Ovary (tissue), 9 donors: ENCODE measurements around the gene TUB. TPM values are rescaled to one million over a fixed set of nuclear protein-coding genes. Genes with fewer than 3 reads are reported as not detected.

Source experiments
- DNase-seq, 5 donors: peaks; one replicate each; pipeline ENCODE4 v3.0.0-alpha.2; 2019 to 2020
- H3K27ac ChIP-seq, 2 donors: fragments of 200-600 bp; one replicate each; pipeline versions ENCODE4 v1.5.1 to v1.8.0; 2019 to 2022
- H3K27me3 ChIP-seq: fragments of 200-600 bp; one replicate; pipeline ENCODE4 v1.8.0; 2022
- H3K36me3 ChIP-seq: fragments of 200-600 bp; sonication (generic); one replicate; pipeline ENCODE4 v1.5.1; 2019
- H3K4me1 ChIP-seq: one replicate; pipeline ENCODE4 v1.8.1; 2013; ENCODE audit warnings: mild to moderate bottlenecking, moderate library complexity; ENCODE audit not compliant: insufficient read depth
- H3K4me3 ChIP-seq: fragments of 200-600 bp; sonication (generic); one replicate; pipeline ENCODE4 v1.5.1; 2017
- H3K9me3 ChIP-seq, 2 donors: fragments of 200-600 bp in 1 of 2; sonication (generic) in 1 of 2; one replicate each; pipeline versions ENCODE4 v1.5.1 to v1.8.1; 2013 to 2019; ENCODE audit warnings: mild to moderate bottlenecking in 1 of 2, moderate library complexity in 1 of 2
- CTCF ChIP-seq, 3 donors: fragments of 450-650 bp in 2 of 3; fragments of 200-600 bp in 1 of 3; IDR thresholded peaks; one replicate each; pipeline versions ENCODE4 v1.5.1 to v1.8.0; 2016 to 2022; ENCODE audit warnings: antibody characterized with exemption in 3 of 3, mild to moderate bottlenecking in 1 of 3
- EP300 ChIP-seq: sonication (generic); formaldehyde crosslinking; IDR thresholded peaks from one replicate; pipeline ENCODE4 v1.6.1; 2017; ENCODE audit warnings: antibody characterized with exemption
- POLR2A ChIP-seq: fragments of 450-650 bp; IDR thresholded peaks from one replicate; pipeline ENCODE4 v1.6.1; 2017; ENCODE audit warnings: antibody characterized with exemption, mild to moderate bottlenecking, moderate library complexity
- WGBS, 3 donors: extraction: QIAGEN DNeasy Blood & Tissue Kit in 1 of 3; methylation state at CpG; one replicate each; pipeline versions ENCODE4 v1.1.5 to v1.1.7; 2013 to 2017; 5-methylcytosine and 5-hydroxymethylcytosine counted together
- intact Hi-C, 4 donors: fragments of 100-400 bp; cut with DNase I; formaldehyde crosslinking; loops; one replicate each; pipeline versions ENCODE4 v1.11.0 to v1.15.1; 2022 to 2023
- polyA plus RNA-seq, 2 donors: library from polyadenylated mRNA; stranded (reverse); fragments of 200-250 nt in 1 of 2; fragments of 350-450 nt in 1 of 2; fragmentation: Illumina TruSeq in 1 of 2; extraction: RNeasy Lipid Tissue Mini Kit (QIAGEN cat#74804) in 1 of 2; gene quantifications; one replicate each; pipeline ENCODE4 v1.2.3, GENCODE V29; 2013 to 2014
- total RNA-seq, 7 donors: library from RNA; depleted of rRNA in 2 of 7; stranded (reverse); fragments of >200 nt in 2 of 7; fragmentation: NEBNext Ultra II Directional in 3 of 7; extraction: Animal tissue kit (Norgen Biotek cat#: 25700) in 3 of 7; gene quantifications; one replicate each; pipeline versions ENCODE4 v1.1.0 to v1.2.4, GENCODE V29; 2016 to 2023
- donor health status: DM: no; HTN: no; CAD: no; lungs with moderate emphysema.
- donor health status: DM: no; HTN: no; CAD: no.
- donor health status: Bipolar disorder and iron deficiency.
- donor health status: DM: yes; HTN: yes; CAD: no.
- donor health status: DM: no; HTN: no; CAD: no.
- donor health status: DM: yes; HTN: yes; CAD: no.

The TUB gene
- total and polyA plus RNA-seq, 9 donors, result 7.2 to 33.4 (median 22.3) TPM

GRCh38 chr11:8100158-8100557, 19.1 kb downstream of the TUB start:
- no peaks in the 10 kb centered on the region for H3K4me1 ChIP-seq
- WGBS, 3 donors, result 86 to 89% (median 89%) methylated on average over 14 of the region's 14 CpGs
- H3K27me3 ChIP-seq, result no peaks in the 10 kb centered on the region
- TF ChIP-seq CTCF (IDR thresholded peaks at IDR 0.05), result no peak
- TF ChIP-seq EP300, result no peak
- TF ChIP-seq POLR2A, result no peak
- intact Hi-C loops, result no loop called here
- H3K27ac ChIP-seq, result no peak overlapping the region
- no peak for DNase-seq
- H3K36me3 ChIP-seq, result no peaks in the 10 kb centered on the region
- H3K9me3 ChIP-seq, result no peaks in the 10 kb centered on the region
- no peak overlapping the region for H3K4me3 ChIP-seq

GRCh38 chr11:8100605-8101004, 19.6 kb downstream of the TUB start:
- Histone ChIP-seq H3K27ac (no peak overlapping the region), H3K27me3 (no peaks in the 10 kb centered on the region), H3K9me3 (no peaks in the 10 kb centered on the region), H3K4me3 (no peak overlapping the region), H3K4me1 (no peaks in the 10 kb centered on the region), H3K36me3 (no peaks in the 10 kb centered on the region)
- WGBS, 3 donors, result 90 to 94% (median 93%) methylated on average over 8 of the region's 8 CpGs
- no peak for DNase-seq
- no peak for TF ChIP-seq EP300
- TF ChIP-seq POLR2A, result no peak
- no peak for TF ChIP-seq CTCF (IDR thresholded peaks at IDR 0.05)
- intact Hi-C loops, result no loop called here

GRCh38 chr11:8101421-8101820, 20.4 kb downstream of the TUB start:
- Histone ChIP-seq H3K4me3 (no peak overlapping the region), H3K27ac (no peak overlapping the region), H3K27me3 (no peaks in the 10 kb centered on the region), H3K4me1 (no peaks in the 10 kb centered on the region), H3K9me3 (no peaks in the 10 kb centered on the region), H3K36me3 (no peaks in the 10 kb centered on the region)
- 93 to 94% (median 94%) methylated on average over 11 of the region's 11 CpGs for WGBS, 3 donors
- no peak for DNase-seq
- intact Hi-C loops, result no loop called here
- TF ChIP-seq CTCF (IDR thresholded peaks at IDR 0.05) (no peak), POLR2A (no peak), EP300 (no peak)

- Histone ChIP-seq H3K9me3 (no peaks in the 10 kb centered on the region), H3K27ac (no peak overlapping the region), H3K36me3 (no peaks in the 10 kb centered on the region), H3K27me3 (no peaks in the 10 kb centered on the region), H3K4me1 (no peaks in the 10 kb centered on the region), H3K4me3 (no peak overlapping the region)
- intact Hi-C loops, result no loop called here
- DNase-seq, result no peak
- no peak for TF ChIP-seq CTCF (IDR thresholded peaks at IDR 0.05)
- no peak for TF ChIP-seq POLR2A
- TF ChIP-seq EP300, result no peak
Measured at GRCh38 chr11:8102296-8102915, 21.4 kb downstream of the TUB start.
